Activated T-helper 1 cell treated with anti-CD3 and anti-CD28 coated beads, Interleukin-2, amount 50 U/mL, for 16 hours (primary cell): ENCODE results near the gene TPCN1.

Experiments
- DNase-seq, 2 donors: peaks; one replicate each; pipeline ENCODE4 v3.0.0-alpha.2; 2020; ENCODE audit warnings: low read depth in 1 of 2, low spot score in 1 of 2

The TPCN1 gene

GRCh38 chr12:113284751-113285150 is 63.5 kb downstream of the TPCN1 start:
- no peak for DNase-seq

GRCh38 chr12:113285679-113286610 is 64.7 kb downstream of the TPCN1 start:
- DNase-seq = no peak

- no peak for DNase-seq
Measured at GRCh38 chr12:113286712-113287111, 65.4 kb downstream of the TPCN1 start.

- DNase-seq = no peak
Measured at GRCh38 chr12:113287146-113287898, 66.1 kb downstream of the TPCN1 start.

- no peak for DNase-seq
Measured at GRCh38 chr12:113287899-113288282, 66.6 kb downstream of the TPCN1 start.

GRCh38 chr12:113289361-113289760 is 68.1 kb downstream of the TPCN1 start:
- no peak for DNase-seq

- DNase-seq = no peak
Measured at GRCh38 chr12:113290506-113290905, 69.2 kb downstream of the TPCN1 start.

GRCh38 chr12:113291586-113291985 is 70.3 kb downstream of the TPCN1 start:
- DNase-seq = no peak

- no peak for DNase-seq
Measured at GRCh38 chr12:113292091-113292490, 70.8 kb downstream of the TPCN1 start.

GRCh38 chr12:113292547-113292946 is 71.3 kb downstream of the TPCN1 start:
- no peak for DNase-seq

- no peak for DNase-seq
Measured at GRCh38 chr12:113293100-113293499, 71.8 kb downstream of the TPCN1 start.

- no peak for DNase-seq
Measured at GRCh38 chr12:113295886-113296556, 74.8 kb downstream of the TPCN1 start.

GRCh38 chr12:113296557-113297213 is 75.4 kb downstream of the TPCN1 start:
- no peak for DNase-seq

GRCh38 chr12:113297214-113297587 is 75.9 kb downstream of the TPCN1 start:
- DNase-seq = no peak

- no peak for DNase-seq
Measured at GRCh38 chr12:113297621-113298471, 76.6 kb downstream of the TPCN1 start.

GRCh38 chr12:113298472-113298817 is 77.2 kb downstream of the TPCN1 start:
- no peak for DNase-seq

- no peak for DNase-seq
Measured at GRCh38 chr12:113298861-113299545, 77.7 kb downstream of the TPCN1 start.

GRCh38 chr12:113299619-113300237 is 78.5 kb downstream of the TPCN1 start:
- no peak for DNase-seq

GRCh38 chr12:113301811-113302210 is 80.5 kb downstream of the TPCN1 start:
- no peak for DNase-seq
